OCI-M2 (cell line): Measurements from ENCODE around the gene FNDC3B.

Experiments
- DNase-seq: peaks from one replicate; lab custom pipeline; 2025; ENCODE audit not compliant: unreplicated experiment; lab: John Stamatoyannopoulos, UW

FNDC3B gene

DNA sequence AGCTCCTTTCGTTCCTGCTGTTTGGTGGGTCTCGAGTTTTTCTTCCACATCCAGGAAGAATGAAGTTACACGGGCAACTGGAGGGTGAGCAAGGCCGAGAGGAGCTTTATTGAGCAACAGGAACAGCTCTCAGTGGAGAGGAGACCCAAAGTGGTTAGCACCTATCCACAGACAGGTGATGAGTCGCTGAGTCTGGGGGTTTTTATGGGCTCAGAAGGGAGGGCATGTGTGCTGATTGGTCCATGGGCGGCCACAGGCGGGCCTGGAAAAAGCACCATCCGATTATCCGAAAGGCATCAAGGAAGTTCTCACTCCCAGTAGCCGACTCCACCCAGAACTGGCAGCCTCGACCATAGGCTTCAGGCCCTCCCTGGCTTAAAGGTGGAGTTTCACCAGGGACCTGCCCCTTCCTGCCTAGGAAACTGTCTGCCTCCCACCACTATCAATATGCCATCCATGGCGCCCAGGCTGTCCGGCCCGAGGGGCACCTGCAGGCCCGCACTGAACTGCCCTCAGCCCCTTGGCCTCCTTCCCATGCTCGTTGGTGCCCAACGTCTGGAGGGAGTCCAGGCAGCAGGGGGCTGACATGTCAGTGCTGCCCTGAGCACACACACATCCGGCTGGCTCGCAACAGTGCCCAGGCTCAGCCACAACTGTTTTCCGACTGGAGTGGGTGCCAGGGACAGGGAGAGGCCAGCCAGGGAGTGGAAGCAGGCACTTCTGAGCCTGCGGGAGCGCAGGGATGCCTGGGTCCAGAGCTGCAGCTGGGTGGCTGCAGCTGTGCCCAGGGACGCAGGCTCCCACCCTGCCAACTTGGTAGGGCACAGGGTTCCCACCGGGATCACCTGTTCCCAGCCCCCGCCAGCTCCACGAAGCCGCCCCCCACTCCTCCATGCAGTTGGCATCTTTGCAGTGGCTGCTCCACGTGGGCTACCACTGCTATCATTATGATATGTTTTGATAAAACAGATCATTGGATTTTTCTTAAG lies 170.2 kb downstream of the FNDC3B start:
- no peak for DNase-seq

DNA sequence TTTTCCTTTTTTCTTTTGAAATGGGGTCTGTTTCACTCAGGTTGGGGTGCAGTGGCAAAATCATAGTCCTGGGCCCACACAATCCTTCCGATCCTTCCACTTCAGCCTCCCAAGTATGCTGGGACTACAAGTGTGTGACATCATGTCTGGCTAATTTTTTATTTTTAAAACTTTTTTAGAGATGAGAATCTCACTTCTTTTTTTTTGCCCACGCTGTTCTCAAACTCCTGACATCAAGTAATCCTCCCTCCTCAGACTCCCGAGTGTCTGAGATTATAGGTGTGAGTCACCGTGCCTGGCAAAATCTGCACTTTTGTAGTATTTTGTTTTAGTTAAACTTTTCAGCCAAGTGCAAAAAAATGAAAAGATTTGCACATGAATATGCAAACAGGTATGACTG lies 171.0 kb downstream of the FNDC3B start:
- no peak for DNase-seq

DNA sequence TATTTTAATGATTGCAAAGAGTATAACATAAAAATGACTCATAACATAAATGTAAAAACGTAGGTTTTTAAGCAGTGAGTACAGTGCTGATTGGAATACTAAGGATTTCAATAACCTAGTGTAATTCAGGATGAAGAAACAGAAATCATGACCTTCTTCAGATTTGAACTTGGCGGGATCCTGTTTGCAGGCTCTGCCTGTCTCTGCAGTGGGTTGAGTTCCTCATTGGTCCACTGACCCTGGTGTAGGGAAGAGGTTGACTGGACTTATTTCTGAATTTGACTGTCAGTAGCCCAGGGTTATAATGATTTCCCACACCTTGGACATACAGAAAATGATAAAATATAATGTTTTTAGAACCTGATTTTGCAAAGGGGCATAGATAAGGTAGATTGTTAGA lies 171.7 kb downstream of the FNDC3B start:
- no peak for DNase-seq

DNA sequence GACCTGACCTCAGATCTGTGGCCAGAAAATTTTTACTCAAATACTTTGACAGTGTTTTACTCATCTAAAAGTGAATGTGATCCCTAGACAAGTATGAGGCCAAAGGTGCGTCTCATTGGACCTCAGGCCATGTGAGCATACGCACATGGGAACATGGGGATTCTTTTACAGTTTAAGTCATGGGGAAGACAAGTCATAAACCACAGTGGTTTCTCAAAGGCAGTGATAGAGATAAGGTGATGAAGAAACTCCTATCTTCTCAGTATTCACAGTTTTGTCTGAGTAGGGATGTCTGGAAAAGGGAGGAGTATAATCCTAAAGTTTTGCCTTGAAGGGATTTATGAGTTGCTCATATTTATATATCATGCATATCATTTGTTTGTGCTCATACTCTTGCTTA lies 173.8 kb downstream of the FNDC3B start:
- DNase-seq, result no peak

DNA sequence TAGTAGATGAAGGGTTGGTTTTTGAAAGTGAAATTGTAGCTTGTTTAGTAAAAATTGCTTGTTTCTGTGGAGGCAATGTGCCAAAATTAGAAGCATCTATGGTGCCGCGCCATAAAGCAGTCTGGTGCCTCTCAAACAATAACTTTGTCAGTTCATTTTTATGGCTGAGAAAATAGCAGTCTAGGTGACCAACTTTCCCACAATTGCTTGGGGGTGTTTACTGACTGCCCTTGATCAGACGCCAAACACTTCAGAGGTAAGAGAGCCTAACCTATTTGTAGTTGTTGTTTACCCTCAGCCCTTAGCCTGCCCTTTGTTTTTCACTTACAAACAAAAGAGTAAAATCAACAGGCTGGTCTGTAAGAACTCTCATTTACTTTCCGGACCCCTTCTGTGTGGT lies 174.5 kb downstream of the FNDC3B start:
- DNase-seq, result no peak

DNA sequence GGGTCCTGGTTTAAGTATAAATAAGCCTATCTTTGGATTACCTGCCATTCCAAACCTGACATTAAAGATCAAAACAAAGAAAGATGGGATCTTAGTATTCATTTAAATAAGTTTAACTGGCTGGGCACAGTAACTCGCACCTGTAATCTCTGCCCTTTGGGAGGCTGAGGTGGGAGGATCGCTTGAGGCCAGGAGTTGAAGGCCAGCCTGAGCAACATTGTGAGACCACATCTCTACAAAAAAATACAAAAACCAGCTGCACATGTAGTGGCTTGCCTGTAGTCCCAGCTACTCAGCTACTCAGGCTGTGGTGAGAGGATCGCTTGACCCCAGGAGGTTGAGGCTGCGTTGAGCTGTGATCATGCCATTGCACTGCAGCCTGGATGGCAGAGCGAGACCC lies 176.9 kb downstream of the FNDC3B start:
- no peak for DNase-seq

DNA sequence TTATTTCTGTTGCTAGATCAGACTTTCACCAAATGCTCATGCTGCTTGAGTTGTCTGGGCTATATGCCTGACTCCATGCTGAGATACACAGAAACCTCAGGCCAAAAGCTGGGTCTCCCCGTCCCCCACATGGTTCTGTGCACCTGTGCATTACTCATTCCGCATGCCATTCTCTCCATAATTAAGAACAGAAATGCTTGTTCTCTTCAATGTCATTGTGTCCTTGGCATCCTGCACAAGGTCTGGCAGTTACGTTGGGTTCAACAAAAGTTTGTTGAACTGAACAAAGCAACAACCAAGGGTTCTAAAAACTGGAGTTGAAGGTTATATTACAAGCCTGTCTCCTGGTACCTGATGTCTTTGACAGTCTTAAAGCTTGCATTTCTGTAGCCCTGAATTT lies 177.5 kb downstream of the FNDC3B start:
- DNase-seq, result no peak

DNA sequence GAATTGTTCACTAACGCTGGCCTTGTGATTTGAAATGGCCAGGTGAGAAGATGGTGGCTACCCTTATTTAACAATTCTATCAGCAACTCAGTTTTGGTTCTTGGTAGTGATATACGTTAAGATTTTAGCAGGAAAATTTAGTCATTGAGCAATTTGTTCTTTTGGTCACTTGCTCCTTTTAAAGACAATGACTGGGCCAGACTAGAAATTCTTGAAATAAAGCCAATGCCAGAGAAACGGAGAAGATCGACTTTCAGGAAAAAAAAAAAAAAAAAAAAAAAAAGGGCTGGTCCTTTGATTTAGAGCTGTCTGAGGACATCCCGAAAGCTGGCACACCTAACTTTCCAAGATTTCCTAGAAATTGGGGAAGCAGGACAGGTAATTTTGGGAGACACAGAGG lies 178.5 kb downstream of the FNDC3B start:
- no peak for DNase-seq

DNA sequence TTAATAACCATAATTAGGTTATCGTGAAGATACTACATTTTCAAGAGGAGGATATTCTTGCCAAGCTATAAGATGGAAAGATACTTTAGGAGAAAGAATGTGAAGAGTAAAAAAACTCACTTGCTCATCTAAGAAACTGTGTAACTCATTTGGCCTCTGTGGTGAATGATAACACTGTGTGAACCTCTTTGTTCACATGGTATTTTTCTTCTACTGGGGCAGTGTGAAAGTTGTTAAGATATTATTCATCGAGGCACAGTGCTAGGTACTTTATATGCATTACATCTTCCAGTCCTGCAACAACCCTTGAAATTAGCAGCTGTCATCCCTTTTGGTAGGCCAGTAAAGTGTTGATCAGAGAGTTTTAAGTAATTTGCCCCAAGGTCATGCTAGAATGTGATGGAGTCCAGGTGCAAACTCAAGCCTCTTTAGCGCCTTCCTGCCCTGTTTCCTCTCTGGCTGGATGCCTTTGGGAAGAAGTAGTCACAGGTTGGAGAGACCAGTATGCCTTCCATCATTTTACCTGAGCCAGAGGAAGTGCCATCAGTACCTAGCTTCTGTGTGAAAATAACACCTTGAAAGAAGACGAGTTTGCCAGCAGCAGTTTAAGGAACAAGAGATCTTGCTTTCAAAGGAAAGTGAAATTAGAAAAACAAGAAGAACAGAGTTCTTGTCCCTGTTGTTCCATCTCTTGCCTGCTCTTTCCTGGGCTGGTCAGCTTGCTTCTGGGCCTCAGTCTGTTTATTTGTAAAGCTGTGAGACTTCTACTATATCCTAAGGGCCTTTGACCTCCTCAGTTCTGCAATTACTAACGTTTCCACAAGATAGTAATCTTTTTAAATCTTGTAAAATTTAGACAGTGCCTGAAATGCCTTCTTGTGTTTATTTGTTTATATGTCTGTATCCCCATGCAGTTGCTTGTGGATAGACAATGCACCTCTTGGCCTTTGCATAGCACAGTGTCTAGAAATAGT lies 179.3 kb downstream of the FNDC3B start:
- no peak for DNase-seq

DNA sequence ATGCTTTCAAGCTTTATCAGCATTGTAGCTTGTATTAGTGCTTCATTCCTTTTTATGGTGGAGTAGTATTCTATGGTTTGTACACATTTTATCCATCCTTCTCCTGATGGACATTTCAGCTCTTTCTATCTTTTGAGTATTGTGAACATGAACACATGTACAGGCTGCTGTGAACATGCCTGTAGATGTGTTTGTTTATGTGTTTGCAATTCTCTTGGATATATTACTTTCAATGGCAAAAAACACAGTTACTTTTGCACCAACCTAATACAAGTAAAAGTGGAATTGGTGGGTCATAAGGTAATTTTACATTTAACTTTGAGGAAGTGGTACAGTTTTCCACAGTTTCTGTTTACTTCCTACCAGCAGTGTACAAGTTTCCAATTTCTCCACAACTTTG lies 180.4 kb downstream of the FNDC3B start:
- no peak for DNase-seq

DNA sequence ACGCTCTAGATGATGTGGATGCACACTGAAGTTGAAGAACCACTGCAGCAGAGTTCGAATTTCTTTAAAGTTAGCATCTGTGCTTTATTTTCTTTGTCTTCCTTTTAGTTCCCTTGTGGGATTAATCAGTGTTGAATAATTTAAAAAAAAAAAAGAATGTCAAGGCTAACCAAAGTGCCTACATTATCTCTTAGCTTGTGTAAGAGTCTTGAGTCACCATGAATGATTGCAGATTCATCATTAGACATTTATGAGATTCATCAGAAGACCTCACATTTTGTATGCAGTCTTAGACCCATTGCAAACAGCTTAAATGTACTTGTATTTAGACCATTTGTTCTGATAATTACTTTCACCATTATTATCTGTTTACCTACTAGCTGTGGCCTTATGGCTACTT lies 182.2 kb downstream of the FNDC3B start:
- DNase-seq, result no peak

DNA sequence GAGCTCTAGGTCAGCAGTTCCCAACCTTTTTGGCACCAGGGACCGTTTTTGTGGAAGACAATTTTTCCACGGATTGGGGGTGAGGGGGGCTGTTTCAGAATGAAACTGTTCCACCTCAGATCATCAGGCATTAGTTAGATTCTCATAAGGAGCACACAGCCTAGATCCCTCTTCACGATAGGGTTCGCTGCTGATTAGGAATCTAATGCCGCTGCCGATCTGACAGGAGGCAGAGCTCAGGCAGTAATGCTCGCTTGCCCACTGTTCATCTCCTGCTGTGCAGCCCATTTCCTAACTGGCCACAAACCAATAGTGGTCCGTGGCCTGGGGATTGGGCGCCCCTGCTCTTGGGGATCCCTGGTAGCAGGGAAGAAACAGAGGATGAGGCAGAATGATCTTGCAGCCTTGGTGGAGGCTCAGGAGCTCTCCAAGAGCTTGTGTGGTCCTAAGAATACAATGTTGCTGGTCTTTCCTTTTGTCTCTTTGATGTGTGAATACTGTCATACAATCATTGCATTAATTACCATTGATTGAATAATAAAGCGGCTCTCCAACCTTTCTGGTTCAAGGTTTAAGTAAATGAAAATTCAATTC lies 183.2 kb downstream of the FNDC3B start:
- DNase-seq, result no peak

DNA sequence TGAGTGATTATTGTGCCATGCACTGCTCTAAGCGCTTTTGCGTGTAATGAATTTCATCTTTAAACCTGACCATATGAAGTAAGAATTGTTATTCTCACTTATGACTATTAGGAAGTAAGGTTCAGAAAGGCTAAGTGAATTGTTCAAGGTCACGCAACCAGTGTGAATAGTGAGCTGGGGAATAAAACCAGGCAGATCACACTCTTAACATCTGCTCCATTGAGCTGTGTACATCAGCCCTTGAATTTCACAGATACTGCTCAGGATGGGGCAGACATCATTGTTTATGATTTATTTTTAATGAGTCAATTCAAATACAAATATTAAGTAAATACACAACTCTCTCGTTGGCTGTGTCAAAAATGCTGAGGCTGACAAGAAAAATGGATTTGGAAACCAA lies 184.5 kb downstream of the FNDC3B start:
- DNase-seq, result no peak

DNA sequence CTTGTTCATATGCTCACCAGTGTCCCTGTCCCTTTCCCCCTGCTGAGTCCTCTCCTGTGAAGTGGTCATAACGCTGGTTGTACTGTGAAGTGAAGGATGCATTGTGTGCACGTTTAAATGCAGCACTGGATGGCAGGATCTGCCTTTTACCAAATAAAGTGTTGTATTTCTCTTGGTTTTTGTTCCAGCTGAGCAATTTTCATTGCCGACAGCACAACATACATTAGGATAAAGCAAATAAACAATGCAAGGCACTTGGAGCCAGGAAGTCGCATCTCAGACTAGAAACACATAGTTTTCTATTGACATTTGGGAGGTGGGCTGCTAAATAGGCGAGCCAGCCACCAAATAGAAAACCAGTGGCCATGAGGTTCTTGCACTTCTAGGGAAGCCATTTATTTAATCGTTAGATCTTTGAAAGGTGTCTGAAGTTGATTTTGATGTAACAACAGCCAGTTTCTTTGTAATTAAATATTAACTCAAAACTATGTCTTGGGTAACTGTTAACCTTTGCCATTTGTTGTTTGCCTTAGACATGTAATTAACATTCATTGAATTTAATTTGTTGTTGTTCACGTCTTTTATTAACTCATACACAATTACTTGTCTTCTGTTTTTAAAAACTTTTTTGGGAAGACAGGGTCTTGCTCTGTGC lies 185.3 kb downstream of the FNDC3B start:
- no peak for DNase-seq

DNA sequence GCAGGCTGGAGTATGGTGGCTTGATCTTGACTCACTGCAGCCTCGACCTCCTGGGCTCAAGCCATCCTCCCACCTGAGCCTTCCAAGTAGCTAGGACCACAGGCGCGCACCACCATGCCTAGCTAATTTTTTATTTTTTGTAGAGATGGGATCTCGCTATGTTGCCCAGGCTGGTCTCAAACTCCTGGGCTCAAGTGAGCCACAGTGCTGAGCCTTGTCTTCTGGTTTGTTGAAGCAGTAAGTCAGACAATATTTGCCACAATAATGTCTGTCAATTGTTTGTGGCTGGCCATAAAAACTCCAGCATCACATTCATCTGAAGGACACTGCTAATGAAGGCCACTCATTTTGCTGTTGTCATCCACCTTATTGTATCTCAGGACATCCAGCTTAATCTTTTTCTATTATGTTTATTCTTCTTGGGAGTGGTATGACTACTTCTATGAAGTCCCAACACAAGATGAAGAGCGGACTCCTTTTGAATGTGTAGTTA lies 185.9 kb downstream of the FNDC3B start:
- no peak for DNase-seq

DNA sequence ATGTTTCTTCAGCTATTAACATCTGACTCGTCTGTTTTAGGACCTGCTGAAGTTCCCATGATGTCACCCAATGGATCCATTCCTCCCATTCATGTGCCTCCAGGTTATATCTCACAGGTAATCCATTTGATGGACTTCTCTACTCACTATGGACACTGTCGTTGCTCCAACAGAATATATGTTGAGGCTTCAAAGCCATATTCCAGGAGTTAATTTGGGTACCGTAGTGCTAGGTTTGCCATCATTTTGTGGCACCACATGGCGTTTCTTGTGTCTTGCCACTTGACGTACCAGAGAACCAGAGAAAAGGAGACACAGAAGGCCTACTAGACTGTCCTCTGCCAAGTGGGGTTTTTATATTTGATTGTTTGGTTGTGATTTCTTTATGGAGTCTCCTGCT lies 187.5 kb downstream of the FNDC3B start:
- no peak for DNase-seq

DNA sequence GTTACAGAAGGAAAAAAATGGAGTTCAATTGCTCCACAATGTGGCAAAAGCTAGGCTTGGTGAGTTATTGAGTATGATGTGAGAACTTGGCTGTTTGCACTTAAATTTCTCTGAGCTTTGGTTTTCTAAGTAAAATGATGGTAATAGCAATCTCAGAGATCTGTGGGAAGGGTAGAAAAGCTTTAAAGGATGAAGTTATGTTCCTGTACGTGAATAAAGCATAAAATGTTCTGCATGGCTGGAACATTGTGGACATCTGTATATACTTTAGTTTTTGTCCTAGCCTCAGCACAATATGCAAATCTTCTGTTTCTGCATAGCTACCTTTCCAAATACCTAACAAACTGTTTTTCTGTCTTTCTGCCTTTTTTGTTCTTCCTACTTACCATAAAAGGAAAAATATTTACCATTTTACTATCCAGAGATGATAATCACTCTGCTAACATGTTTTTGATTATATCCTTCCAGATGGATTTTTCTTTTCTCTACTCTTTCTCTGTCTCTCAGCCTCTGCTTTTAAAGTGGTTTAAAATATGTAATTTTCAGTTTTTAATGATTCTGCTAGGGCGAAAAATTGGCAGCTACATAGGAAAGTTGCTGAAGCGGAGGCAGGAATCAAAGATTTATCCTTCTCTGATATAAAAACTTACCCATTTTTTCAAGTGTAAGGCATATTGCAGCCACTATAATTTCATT lies 188.1 kb downstream of the FNDC3B start:
- no peak for DNase-seq

DNA sequence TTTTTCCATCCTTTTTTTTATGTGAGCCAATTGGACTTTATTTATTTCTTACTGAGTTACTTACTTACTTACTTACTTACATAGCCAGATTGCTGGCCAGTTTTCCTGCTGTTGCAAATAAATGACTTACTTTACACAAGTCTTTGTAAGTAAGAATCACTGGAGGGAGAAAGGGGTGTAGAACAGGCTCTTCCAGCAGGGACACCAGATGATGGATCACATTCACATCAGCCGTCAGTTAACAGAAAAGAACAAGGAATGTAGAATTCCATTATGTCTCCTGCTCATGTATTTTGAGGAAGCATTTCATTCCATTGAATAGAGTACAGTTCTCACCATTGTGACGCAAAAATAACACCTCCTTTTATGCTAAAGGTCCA lies 188.6 kb downstream of the FNDC3B start:
- DNase-seq, result no peak

DNA sequence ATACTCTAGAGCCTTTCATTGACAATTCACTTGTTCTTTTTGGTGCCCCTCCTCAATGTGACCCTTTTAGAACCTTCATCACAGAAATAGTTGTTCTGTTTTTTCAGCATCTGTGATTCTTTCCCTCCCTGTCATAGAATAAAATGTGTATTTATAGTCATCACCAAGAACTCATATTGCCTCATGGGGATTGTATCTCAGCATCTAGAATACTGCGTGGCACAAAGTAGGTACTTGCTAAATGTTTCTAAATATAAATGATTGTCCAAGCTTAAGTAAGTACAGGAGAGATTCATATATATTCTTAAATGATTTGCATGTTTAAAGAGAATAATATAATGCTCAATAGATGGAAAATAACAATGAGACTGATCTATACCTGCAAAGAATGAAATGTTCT lies 190.1 kb downstream of the FNDC3B start:
- no peak for DNase-seq

DNA sequence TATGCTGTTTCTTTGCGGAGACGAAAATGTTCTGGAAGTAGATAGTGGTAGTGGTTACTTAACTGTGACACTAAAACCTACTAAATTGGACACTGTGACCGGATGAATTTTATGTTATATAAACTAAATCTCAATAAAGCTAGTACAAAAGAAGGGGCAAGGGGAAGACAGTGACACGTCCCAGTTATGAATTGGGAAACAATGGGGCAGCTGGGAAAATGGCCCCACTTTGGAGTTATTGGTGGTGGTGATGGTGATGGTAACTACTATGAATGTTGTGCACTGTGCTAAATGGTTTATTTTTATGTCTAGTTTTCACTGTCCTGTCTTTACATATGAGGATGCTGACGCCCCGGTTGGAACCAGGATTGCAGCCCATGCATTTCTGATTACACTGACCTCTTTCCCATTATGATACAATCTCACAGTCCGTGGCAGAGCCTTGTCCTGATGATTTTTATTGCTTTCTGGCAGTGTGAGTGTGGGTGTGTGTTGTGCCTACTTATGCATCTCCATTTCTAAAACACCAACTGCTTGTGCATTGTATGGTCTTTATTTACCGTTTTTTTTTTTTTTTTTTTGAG lies 192.0 kb downstream of the FNDC3B start:
- DNase-seq, result no peak
